GM18508 (cell line): Measurements from ENCODE around the gene IGF2R.
"Not testable (repeated sequence)": the region's sequence is repeated elsewhere in the genome, so short reads cannot be mapped to it uniquely, and the experiment has no call there.

Experiments
- ATAC-seq: cut with Tn5 transposase; IDR thresholded peaks from one replicate; pipeline ENCODE4 v1.9.1; 2021; ENCODE audit warnings: moderate number of reproducible peaks; ENCODE audit not compliant: insufficient read depth, unreplicated experiment

Gene IGF2R

GRCh38 chr6:159968295-159969203, at the start of gene IGF2R:
Gene IGF2R (plus strand): TSS chr6:159969082. CDS start chr6:159969247, 165 bp downstream.
- ATAC-seq, result peak; percentile 43

- ATAC-seq, result no peak
These were observed 49.1 kb upstream of the IGF2R start for GRCh38 chr6:159919800-159920199.

GRCh38 chr6:159924150-159924549, 44.7 kb upstream of the IGF2R start:
- ATAC-seq, result not testable (repeated sequence)

GRCh38 chr6:159926542-159927203, 42.2 kb upstream of the IGF2R start:
- no peak for ATAC-seq

- peak; percentile 29 for ATAC-seq
These were observed 39.1 kb upstream of the IGF2R start for GRCh38 chr6:159929819-159930218.

GRCh38 chr6:159931112-159931511, 37.8 kb upstream of the IGF2R start:
- peak; percentile 93 for ATAC-seq

- no peak for ATAC-seq
These were observed 37.0 kb upstream of the IGF2R start for GRCh38 chr6:159931846-159932245.

- ATAC-seq, result no peak
These were observed 35.8 kb upstream of the IGF2R start for GRCh38 chr6:159933077-159933476.

GRCh38 chr6:159934181-159934580, 34.7 kb upstream of the IGF2R start:
- no peak for ATAC-seq

GRCh38 chr6:159935065-159935464, 33.8 kb upstream of the IGF2R start:
- no peak for ATAC-seq

- ATAC-seq, result no peak
These were observed 33.2 kb upstream of the IGF2R start for GRCh38 chr6:159935633-159936032.

GRCh38 chr6:159939591-159940016, 29.3 kb upstream of the IGF2R start:
- ATAC-seq, result no peak

GRCh38 chr6:159941286-159942113, 27.4 kb upstream of the IGF2R start:
- peak; percentile 90 for ATAC-seq

GRCh38 chr6:159943101-159943632, 25.7 kb upstream of the IGF2R start:
- ATAC-seq, result no peak

- no peak for ATAC-seq
These were observed 24.8 kb upstream of the IGF2R start for GRCh38 chr6:159943968-159944598.

GRCh38 chr6:159945801-159946392, 23.0 kb upstream of the IGF2R start:
- no peak for ATAC-seq

- no peak for ATAC-seq
These were observed 22.0 kb upstream of the IGF2R start for GRCh38 chr6:159946912-159947311.

GRCh38 chr6:159948199-159948598, 20.7 kb upstream of the IGF2R start:
- no peak for ATAC-seq

- no peak for ATAC-seq
These were observed 17.1 kb upstream of the IGF2R start for GRCh38 chr6:159951772-159952171.
